Measurements from ENCODE around the gene RAD51B. TPM values are rescaled to one million over a fixed set of nuclear protein-coding genes. Genes with fewer than 3 reads are reported as not detected.

Gene RAD51B
- total RNA-seq, 4 donors from 2014 or later: 5.0 to 31.8 (median 20.6) TPM

- Histone ChIP-seq H3K4me1 (peaks cover 10 to 39% (median 16%) of the 10 kb centered on the region in 4 donors), H3K36me3 (no peaks in the 10 kb centered on the region), H3K9me3 (no peaks in the 10 kb centered on the region), H3K27ac (no peak overlapping the region), H3K4me3 (no peak overlapping the region), H3K27me3 (no peaks in the 10 kb centered on the region)
- in situ Hi-C loops (cut with MboI; ENCODE audit: low pct_ligation_motif_present in 1 of 4, low pct_unique_long_range_greater_than_20kb in 1 of 4, low sequenced_read_pairs in 3 of 4) (no loop called here), intact Hi-C loops (cut with DNase I; ENCODE audit: low total_unique reads) (no loop called here)
- TF ChIP-seq POLR2AphosphoS5 (IDR thresholded peaks at IDR 0.05) (no peak), CTCF (IDR thresholded peaks at IDR 0.05) (no peak), EP300 (IDR thresholded peaks at IDR 0.05; ENCODE audit: low read depth) (no peak), POLR2A (IDR thresholded peaks at IDR 0.05) (no peak)
- WGBS, 2 donors (ENCODE audit: low coverage in 1 of 2): 98 to 100% methylated on average over 3 to 4 of the region's 4 CpGs
- DNase-seq: no peak
Observed at GRCh38 chr14:68556253-68556652, 736.7 kb downstream of the RAD51B start.

- intact Hi-C loops (cut with DNase I; ENCODE audit: low total_unique reads) (no loop called here), in situ Hi-C loops (cut with MboI; ENCODE audit: low pct_ligation_motif_present in 1 of 4, low pct_unique_long_range_greater_than_20kb in 1 of 4, low sequenced_read_pairs in 3 of 4) (no loop called here)
- 70 to 83% methylated on average over 2 of the region's 2 CpGs for WGBS, 2 donors (ENCODE audit: low coverage in 1 of 2)
- TF ChIP-seq EP300 (IDR thresholded peaks at IDR 0.05; ENCODE audit: low read depth) (no peak), POLR2A (IDR thresholded peaks at IDR 0.05) (no peak), CTCF (IDR thresholded peaks at IDR 0.05) (no peak), POLR2AphosphoS5 (IDR thresholded peaks at IDR 0.05) (no peak)
- Histone ChIP-seq H3K36me3 (no peaks in the 10 kb centered on the region), H3K9me3 (no peaks in the 10 kb centered on the region), H3K4me3 (no peak overlapping the region), H3K4me1 (peaks cover 5 to 27% (median 10%) of the 10 kb centered on the region in 4 donors), H3K27ac (no peak overlapping the region), H3K27me3 (no peaks in the 10 kb centered on the region)
- DNase-seq: no peak
Observed at GRCh38 chr14:68557648-68558047, 738.1 kb downstream of the RAD51B start.

- TF ChIP-seq EP300 (IDR thresholded peaks at IDR 0.05; ENCODE audit: low read depth): no peak
- TF ChIP-seq CTCF (IDR thresholded peaks at IDR 0.05): no peak
- TF ChIP-seq POLR2AphosphoS5 (IDR thresholded peaks at IDR 0.05): no peak
- no peak for TF ChIP-seq POLR2A (IDR thresholded peaks at IDR 0.05)
- DNase-seq: no peak
- WGBS, 2 donors (ENCODE audit: low coverage in 1 of 2): 58 to 92% methylated on average over 2 to 11 of the region's 11 CpGs
- H3K36me3 ChIP-seq: no peaks in the 10 kb centered on the region
- no peaks in the 10 kb centered on the region for H3K27me3 ChIP-seq
- intact Hi-C loops (cut with DNase I; ENCODE audit: low total_unique reads) (no loop called here), in situ Hi-C loops (cut with MboI; ENCODE audit: low pct_ligation_motif_present in 1 of 4, low pct_unique_long_range_greater_than_20kb in 1 of 4, low sequenced_read_pairs in 3 of 4) (no loop called here)
- H3K27ac ChIP-seq: no peak overlapping the region
- peaks cover 3 to 27% (median 9%) of the 10 kb centered on the region in 4 donors for H3K4me1 ChIP-seq
- H3K4me3 ChIP-seq: no peak overlapping the region
- no peaks in the 10 kb centered on the region for H3K9me3 ChIP-seq
Observed at GRCh38 chr14:68558096-68558495, 738.5 kb downstream of the RAD51B start.

- WGBS, 2 donors (ENCODE audit: low coverage in 1 of 2): 88 to 92% methylated on average over 5 of the region's 5 CpGs
- TF ChIP-seq EP300 (IDR thresholded peaks at IDR 0.05; ENCODE audit: low read depth): no peak
- no peak for TF ChIP-seq CTCF (IDR thresholded peaks at IDR 0.05)
- intact Hi-C loops (cut with DNase I; ENCODE audit: low total_unique reads): no loop called here
Observed at GRCh38 chr14:68559949-68560348, 740.4 kb downstream of the RAD51B start.

More at GRCh38 chr14:68559949-68560348, 740.4 kb downstream of the RAD51B start:
- Histone ChIP-seq H3K36me3 (no peaks in the 10 kb centered on the region), H3K9me3 (no peaks in the 10 kb centered on the region), H3K4me1 (peaks cover 0 to 29% (median 4%) of the 10 kb centered on the region in 4 donors), H3K4me3 (no peak overlapping the region), H3K27ac (no peak overlapping the region), H3K27me3 (no peaks in the 10 kb centered on the region)
- no peak for DNase-seq
- in situ Hi-C loops (cut with MboI; ENCODE audit: low pct_ligation_motif_present in 1 of 4, low pct_unique_long_range_greater_than_20kb in 1 of 4, low sequenced_read_pairs in 3 of 4): no loop called here
